LNCAP (cell line): ENCODE results near the gene EIF1AD.

Experiments
- CTCF ChIP-seq: fragments of 450-650 bp; IDR thresholded peaks from 2 replicates; pipeline ENCODE4 v1.5.1; 2017; ENCODE audit warnings: mild to moderate bottlenecking

The EIF1AD gene

GRCh38 chr11:65967329-65967934, 34.5 kb downstream of the EIF1AD start:
- TF ChIP-seq CTCF: no peak

- TF ChIP-seq CTCF: no peak
Measured at GRCh38 chr11:65965986-65966762, 35.8 kb downstream of the EIF1AD start.

GRCh38 chr11:65964906-65965305, 37.1 kb downstream of the EIF1AD start:
- no peak for TF ChIP-seq CTCF

GRCh38 chr11:65962141-65962564, 39.8 kb downstream of the EIF1AD start:
- no peak for TF ChIP-seq CTCF

- no peak for TF ChIP-seq CTCF
Measured at GRCh38 chr11:65961267-65962140, 40.5 kb downstream of the EIF1AD start, which contains the start of gene SART1. Gene SART1 (plus strand): TSS chr11:65961734. CDS start chr11:65961781, 47 bp downstream.

- no peak for TF ChIP-seq CTCF
Measured at GRCh38 chr11:65960824-65961266, 41.1 kb downstream of the EIF1AD start.

- no peak for TF ChIP-seq CTCF
Measured at GRCh38 chr11:65958774-65959420, 43.1 kb downstream of the EIF1AD start.
